CD4-positive, alpha-beta T cell treated with Interleukin-21 for 1 hour (primary cell): ENCODE data around the gene OR2T34.
A peak's percentile ranks its signal among the peaks of the same experiment; 100 is the strongest.
"Not testable (repeated sequence)": the region's sequence is repeated elsewhere in the genome, so short reads cannot be mapped to it uniquely, and the experiment has no call there.

Source experiments
- DNase-seq: peaks from one replicate; pipeline ENCODE4 v3.0.0-alpha.2; 2020

The OR2T34 gene, protein sequence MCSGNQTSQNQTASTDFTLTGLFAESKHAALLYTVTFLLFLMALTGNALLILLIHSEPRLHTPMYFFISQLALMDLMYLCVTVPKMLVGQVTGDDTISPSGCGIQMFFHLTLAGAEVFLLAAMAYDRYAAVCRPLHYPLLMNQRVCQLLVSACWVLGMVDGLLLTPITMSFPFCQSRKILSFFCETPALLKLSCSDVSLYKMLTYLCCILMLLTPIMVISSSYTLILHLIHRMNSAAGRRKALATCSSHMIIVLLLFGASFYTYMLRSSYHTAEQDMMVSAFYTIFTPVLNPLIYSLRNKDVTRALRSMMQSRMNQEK

GRCh38 chr1:248574657-248575056 is at the start of gene OR2T34:
Gene OR2T34, minus strand, starts transcription at chr1:248574757. Its CDS starts 0 bp downstream, at chr1:248574757.
- not testable (repeated sequence) for DNase-seq

DNA sequence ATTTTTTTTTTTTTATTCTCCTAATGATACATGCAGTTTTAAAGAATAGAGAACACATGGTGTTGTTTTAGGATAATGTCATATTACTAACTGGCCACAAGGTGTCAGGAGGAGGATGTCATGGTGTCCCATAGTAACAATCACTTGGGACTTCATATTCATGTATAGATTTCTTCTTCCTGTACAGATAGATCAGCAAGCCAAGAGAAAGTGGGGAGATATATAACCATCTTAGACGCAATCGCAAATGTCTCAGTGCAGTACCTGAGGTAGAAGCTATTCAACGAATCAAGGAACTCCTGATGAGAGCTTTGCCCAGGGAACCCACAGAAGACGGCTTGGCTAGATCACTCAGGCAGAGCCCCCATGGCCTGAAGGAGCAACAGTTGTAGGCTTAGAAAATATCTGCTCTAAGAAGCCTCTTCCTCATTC is 48.0 kb upstream of the OR2T34 start:
- DNase-seq = peak; percentile 29

DNA sequence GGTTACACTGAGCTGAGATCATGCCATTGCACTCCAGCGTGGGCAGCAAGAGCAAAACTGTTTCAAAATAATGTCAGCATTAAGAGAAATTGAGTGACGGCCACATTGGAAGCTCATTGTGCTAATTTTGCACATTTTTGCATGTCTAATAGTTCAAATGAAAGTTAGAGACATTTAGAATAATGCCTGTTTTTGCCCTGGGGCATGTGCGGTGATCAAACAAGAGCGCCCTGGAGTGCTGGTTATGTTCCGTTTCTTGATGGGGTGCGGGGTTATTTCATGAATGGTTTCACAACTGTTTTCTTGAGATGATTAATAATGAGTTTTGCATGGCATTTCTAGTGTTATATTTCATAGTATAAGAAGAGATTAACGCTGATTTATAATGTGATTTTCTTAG is 47.2 kb upstream of the OR2T34 start:
- no peak for DNase-seq

DNA sequence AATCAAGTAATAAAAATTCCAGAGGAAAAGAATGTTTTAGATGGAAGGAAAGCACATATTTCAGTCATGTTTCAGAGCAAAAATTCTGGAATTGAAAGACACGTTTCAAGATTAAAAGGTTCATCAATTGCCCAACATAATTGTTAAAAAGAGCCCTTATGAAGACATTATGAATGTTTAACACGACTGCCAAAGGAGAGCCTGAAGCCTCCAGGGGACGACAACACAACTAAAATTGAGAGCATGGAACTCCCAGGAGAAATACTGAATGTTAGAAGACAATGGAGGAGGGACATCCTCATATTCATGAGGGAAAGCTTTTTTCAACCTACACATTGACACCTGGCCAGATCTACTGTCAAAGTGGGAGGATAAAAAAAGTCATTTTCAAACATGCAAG is 44.3 kb upstream of the OR2T34 start:
- DNase-seq = peak; percentile 47

DNA sequence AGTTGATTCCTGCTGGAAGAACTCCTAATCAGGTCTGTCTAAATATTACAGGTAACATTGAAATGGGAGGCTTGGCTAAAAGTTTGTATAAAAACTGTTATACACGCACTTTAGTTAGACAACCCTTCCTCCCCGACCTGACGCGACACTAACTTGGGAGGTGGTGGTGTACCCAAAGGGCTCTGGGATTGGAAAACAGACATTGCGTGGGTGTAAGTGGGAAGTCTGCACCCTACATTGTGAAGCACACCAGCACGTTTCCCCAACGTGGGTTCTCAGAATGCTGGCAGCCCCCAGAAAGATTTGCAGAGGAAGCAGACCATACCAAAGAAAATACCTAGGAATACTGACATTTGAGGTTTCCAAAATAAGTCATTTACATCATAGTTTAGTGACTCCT is 43.6 kb upstream of the OR2T34 start:
- no peak for DNase-seq

- no peak for DNase-seq
Observed at GRCh38 chr1:248613742-248614141, 39.2 kb upstream of the OR2T34 start.

DNA sequence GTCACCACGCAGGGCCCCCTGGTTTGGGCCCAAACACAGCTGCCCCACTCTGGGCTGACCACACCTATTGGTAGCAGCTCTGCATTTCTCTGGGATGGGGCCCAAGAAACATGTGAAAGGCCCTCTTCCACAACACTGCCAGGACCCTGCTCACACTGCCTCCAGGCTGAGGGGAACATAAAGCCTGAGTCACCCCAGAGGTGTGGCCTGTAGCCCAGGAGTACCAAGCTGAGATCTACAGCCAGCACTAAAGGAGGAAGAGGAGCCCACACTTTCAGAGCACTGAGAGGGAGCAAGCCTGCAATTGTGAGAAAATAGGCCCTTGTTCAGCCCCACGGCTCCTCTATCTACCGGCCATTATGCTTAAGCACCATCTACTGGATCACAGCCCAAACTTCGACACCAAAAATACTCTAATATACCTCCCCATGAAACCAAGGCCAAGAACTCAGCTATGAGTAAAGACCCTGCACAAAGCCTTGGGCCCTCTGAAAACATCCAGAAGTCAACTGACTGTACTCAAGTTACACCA is 37.4 kb upstream of the OR2T34 start:
- no peak for DNase-seq

GRCh38 chr1:248610301-248610700 is 35.7 kb upstream of the OR2T34 start:
- no peak for DNase-seq

GRCh38 chr1:248599396-248599795 is 24.8 kb upstream of the OR2T34 start:
- no peak for DNase-seq

DNA sequence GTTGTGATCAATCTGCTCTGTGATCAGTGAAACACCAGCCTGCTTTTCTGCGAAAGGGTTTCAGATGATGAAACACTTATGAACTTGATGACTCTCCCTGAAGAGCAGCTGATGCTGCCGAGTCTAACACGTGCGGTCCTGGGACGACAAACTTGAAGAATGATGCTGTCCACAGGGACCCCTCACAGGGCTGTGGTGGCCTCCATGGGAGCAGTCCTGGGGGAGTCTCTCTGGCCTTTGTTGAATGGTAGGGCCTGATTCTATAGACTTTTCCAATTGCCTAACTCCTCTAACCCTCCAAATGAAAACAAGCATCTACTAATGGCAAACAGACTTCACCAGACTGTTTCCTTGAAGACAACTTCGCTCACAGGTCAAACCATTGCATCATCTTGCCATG is 23.0 kb upstream of the OR2T34 start, which contains the start of gene OR2T10:
Gene OR2T10, minus strand, starts transcription at position 112 of the 400 bp plus-strand sequence. CDS start 3,932 bp downstream, outside the sequence.
- DNase-seq = no peak

DNA sequence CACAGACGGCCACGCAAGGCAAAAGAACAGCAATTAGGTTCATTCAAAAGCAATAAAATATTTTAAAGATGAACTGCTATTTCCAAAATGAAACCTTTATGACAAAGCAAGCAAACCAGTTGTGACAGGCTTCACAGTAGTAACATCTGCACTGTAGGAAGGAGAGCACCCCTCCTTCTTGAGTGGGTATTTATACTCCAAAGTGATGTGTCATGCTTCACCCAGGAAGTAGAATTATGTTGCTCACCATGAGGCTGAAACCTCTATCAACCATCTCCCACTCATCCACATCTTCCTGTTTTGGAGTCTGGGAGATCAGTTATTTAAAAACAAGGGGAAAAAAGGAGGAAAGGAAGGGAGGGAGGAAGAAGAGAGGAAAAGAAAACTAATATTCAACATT is 22.1 kb upstream of the OR2T34 start:
- no peak for DNase-seq

GRCh38 chr1:248593226-248593625 is 18.7 kb upstream of the OR2T34 start:
- no peak for DNase-seq

DNA sequence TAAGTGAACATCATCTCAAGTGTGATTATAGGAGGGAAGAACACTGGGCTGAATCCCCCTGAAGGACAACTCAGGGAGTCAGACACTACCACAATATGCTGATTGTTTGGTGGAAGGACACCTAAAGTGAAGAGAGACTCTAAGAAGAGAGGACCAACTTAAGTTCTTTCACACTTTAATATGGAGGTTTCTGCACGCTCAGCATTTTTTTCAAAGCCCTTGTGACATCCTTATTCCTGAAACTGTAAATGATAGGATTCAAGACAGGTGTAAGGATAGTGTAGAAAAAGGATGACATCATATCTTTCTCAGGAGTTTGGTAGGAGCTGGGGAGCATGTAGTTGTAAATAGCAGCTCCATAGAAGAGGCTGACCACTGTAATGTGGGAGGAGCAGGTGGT is 18.1 kb upstream of the OR2T34 start:
- DNase-seq = no peak

GRCh38 chr1:248590055-248590454 is 15.5 kb upstream of the OR2T34 start:
- DNase-seq = no peak

DNA sequence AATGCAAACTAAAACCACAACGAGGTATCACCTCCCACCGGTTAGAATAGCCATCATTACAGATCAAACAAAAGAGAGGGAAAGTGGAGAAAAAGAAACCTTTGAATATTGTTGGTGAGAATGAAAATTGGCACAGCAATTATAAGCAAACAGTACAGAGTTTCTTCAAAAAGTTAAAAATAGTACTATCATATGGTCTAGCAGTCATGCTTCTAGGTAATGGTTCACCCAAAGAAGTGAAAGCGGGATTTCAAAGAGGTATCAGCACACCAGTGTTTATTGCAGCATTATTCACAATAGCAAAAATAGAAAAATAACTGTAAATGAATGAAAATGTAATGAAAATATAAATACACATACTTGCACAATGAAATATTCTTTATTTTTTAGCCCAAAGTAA is 14.8 kb upstream of the OR2T34 start:
- no peak for DNase-seq

DNA sequence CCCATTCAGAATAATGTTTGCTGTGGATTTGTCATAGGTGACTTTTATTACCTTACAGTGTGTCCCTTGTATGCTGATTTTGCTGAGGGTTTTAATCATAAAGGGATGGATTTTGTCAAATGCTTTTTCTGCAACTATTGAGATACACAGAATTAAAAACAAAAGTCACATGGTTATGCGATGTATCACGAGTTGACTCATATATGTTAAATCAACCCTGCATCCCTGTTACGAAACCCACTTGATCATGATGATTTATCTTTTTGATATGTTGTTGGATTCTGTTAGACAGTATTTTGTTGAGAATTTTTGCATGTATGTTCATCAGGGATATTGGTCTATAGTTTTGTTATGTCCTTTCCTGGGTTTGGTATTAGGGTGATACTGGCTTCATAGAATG is 10.7 kb upstream of the OR2T34 start:
- no peak for DNase-seq

GRCh38 chr1:248576260-248576980 is 1.9 kb upstream of the OR2T34 start:
- no peak for DNase-seq

DNA sequence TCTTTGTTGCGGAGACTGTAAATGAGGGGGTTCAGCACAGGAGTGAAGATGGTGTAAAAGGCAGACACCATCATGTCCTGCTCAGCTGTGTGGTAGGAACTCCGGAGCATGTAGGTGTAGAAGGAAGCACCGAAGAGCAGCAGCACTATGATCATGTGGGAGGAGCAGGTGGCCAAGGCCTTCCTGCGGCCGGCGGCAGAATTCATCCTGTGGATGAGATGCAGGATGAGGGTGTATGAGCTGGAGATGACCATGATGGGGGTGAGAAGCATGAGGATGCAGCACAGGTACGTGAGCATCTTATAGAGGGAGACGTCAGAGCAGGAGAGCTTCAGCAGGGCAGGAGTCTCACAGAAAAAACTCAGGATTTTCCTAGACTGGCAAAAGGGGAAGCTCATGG is 701 bp downstream of the OR2T34 start:
- not testable (repeated sequence) for DNase-seq

- DNase-seq = not testable (repeated sequence)
Observed at GRCh38 chr1:248572049-248572448, 2.5 kb downstream of the OR2T34 start.

DNA sequence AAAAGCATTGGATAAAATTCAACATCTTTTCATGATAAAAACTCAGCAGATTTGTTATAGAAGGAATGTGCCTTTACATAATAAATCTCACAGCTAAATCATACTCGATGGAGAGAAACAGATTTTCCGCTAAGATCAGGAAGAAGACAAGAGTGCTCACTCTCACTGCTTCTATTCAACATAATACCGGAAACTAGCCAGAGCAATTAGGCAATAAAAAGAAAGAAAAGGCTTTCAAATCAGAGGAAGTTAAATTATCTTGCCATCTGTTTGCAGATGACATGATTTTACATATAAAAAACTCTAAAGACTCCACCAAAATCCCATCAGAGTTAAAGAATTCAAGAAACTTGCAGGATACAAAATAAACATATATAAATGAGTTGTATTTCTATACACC is 3.7 kb downstream of the OR2T34 start:
- not testable (repeated sequence) for DNase-seq

- not testable (repeated sequence) for DNase-seq
Observed at GRCh38 chr1:248569049-248569448, 5.5 kb downstream of the OR2T34 start.

DNA sequence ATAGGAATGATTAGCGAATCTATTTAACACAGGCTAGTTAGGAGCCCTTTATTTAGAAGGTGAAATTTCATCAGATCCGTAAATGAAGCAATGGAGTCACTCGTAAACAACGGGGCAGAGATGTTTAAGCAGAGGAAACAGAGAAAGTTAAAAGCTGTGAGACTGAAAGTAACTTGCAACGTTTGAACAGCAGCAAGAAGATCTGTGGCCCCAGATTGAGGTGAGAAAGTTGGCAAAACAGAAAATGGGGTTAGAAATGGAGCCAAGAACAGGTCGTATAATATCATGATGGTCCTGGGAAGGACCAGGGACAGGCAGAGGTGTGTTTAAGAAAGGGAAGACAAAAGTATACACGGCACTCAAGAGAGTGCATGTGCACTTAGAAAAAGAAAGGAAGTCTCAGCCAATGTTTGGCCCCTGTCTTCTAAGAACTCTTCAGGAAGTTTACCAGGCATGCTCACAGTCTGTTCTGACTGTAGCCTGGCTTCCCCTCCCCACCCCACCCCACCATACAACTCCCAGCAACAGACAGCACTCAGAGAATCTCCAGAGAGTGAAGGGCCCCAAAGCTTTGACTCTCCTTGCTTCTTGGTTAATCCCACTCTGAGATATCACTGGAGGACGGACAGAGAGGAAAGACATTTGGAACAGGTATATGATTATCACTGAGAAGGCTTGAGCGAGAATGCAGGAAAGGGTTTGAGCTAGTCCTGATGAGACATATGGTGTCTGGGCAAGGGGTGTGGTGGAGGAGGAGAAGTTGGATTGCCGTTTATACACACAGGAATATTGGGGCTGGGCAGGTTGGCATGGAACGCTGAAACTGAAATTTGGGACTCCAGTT is 8.8 kb downstream of the OR2T34 start:
- DNase-seq = peak; percentile 26

GRCh38 chr1:248562672-248563071 is 11.9 kb downstream of the OR2T34 start, which contains the start of gene OR2T29:
Gene OR2T29, minus strand, starts transcription at chr1:248562772. Its CDS starts 3,281 bp downstream, at chr1:248559491.
- not testable (repeated sequence) for DNase-seq
